OCI-LY1 (cell line): ENCODE measurements around the gene GIMAP6.
"Not testable (repeated sequence)": the region's sequence is repeated elsewhere in the genome, so short reads cannot be mapped to it uniquely, and the experiment has no call there.

Experiments used
- H2AFZ ChIP-seq: fragments of 200-600 bp; sonication (generic), shearing (Covaris generic); 2 replicates; pipeline ENCODE4 v1.6.0; 2014; ENCODE audit warnings: antibody characterized with exemption, mild to moderate bottlenecking, low read length
- H3F3A ChIP-seq: fragments of 200-600 bp; sonication (generic), shearing (Covaris generic); 2 replicates; pipeline ENCODE4 v1.6.0; 2014; ENCODE audit warnings: mild to moderate bottlenecking, antibody characterized with exemption, low read length, moderate library complexity; ENCODE audit not compliant: insufficient read depth
- H3K27ac ChIP-seq: fragments of 200-600 bp; sonication (generic); 2 replicates; pipeline ENCODE4 v1.5.1; 2014; ENCODE audit warnings: low read length, mixed run types, mild to moderate bottlenecking, low read depth; ENCODE audit not compliant: poor library complexity, severe bottlenecking
- H3K27me3 ChIP-seq: fragments of 200-600 bp; sonication (generic); 2 replicates; pipeline ENCODE4 v1.6.0; 2014; ENCODE audit warnings: antibody characterized with exemption, mild to moderate bottlenecking, low read length, moderate library complexity; ENCODE audit not compliant: insufficient read depth
- H3K36me3 ChIP-seq: fragments of 200-600 bp; sonication (generic); 2 replicates; pipeline ENCODE4 v1.6.1; 2014; ENCODE audit warnings: mild to moderate bottlenecking, antibody characterized with exemption, low read length, moderate library complexity, mixed read lengths; ENCODE audit not compliant: insufficient read depth
- H3K4me1 ChIP-seq: fragments of 200-600 bp; sonication (generic); 2 replicates; pipeline ENCODE4 v1.5.1; 2014; ENCODE audit warnings: mild to moderate bottlenecking, low read length, moderate library complexity; ENCODE audit not compliant: insufficient read depth, severe bottlenecking
- H3K4me2 ChIP-seq: fragments of 200-600 bp; sonication (generic), shearing (Covaris generic); 2 replicates; pipeline ENCODE4 v1.6.1; 2014; ENCODE audit warnings: low read length
- H3K4me3 ChIP-seq: fragments of 200-600 bp; sonication (generic); 2 replicates; pipeline ENCODE4 v1.5.1; 2014; ENCODE audit warnings: low read length, low read depth, mild to moderate bottlenecking, mixed read lengths; ENCODE audit not compliant: poor library complexity, severe bottlenecking
- H3K79me2 ChIP-seq: fragments of 200-600 bp; shearing (Covaris generic); 2 replicates; pipeline ENCODE4 v1.6.1; 2016; ENCODE audit warnings: mixed run types, low read length, mixed read lengths; ENCODE audit not compliant: insufficient read depth
- H3K9ac ChIP-seq: fragments of 200-600 bp; sonication (generic), shearing (Covaris generic); 2 replicates; pipeline ENCODE4 v1.6.1; 2014; ENCODE audit warnings: mild to moderate bottlenecking, low read length, mixed read lengths
- H3K9me2 ChIP-seq: fragments of 200-600 bp; sonication (generic), shearing (Covaris generic); 2 replicates; pipeline ENCODE4 v1.6.1; 2014; ENCODE audit warnings: low read depth, mild to moderate bottlenecking, low read length, mixed read lengths
- H3K9me3 ChIP-seq: fragments of 200-600 bp; shearing (Covaris generic); 2 replicates; pipeline ENCODE4 v1.6.1; 2014; ENCODE audit warnings: low read length, mixed read lengths
- H4K20me1 ChIP-seq: fragments of 200-600 bp; sonication (generic), shearing (Covaris generic); 2 replicates; pipeline ENCODE4 v1.6.0; 2016; ENCODE audit warnings: mild to moderate bottlenecking, low read length; ENCODE audit not compliant: insufficient read depth
- EZH2 ChIP-seq: fragments of 200-600 bp; sonication (generic), shearing (Covaris generic); IDR thresholded peaks from 2 replicates; pipeline ENCODE4 v1.8.0; 2017; ENCODE audit warnings: borderline replicate concordance, mixed run types, mild to moderate bottlenecking, antibody characterized with exemption, low read length, moderate library complexity, mixed read lengths
- TF ChIP-seq, protein P1 (sequence below): fragments of 200-600 bp; sonication (generic), shearing (Covaris generic); IDR thresholded peaks from 2 replicates; pipeline ENCODE4 v1.5.1; 2017; ENCODE audit warnings: mild to moderate bottlenecking, antibody characterized with exemption, low read length, moderate library complexity, mixed read lengths

GIMAP6 gene

DNA sequence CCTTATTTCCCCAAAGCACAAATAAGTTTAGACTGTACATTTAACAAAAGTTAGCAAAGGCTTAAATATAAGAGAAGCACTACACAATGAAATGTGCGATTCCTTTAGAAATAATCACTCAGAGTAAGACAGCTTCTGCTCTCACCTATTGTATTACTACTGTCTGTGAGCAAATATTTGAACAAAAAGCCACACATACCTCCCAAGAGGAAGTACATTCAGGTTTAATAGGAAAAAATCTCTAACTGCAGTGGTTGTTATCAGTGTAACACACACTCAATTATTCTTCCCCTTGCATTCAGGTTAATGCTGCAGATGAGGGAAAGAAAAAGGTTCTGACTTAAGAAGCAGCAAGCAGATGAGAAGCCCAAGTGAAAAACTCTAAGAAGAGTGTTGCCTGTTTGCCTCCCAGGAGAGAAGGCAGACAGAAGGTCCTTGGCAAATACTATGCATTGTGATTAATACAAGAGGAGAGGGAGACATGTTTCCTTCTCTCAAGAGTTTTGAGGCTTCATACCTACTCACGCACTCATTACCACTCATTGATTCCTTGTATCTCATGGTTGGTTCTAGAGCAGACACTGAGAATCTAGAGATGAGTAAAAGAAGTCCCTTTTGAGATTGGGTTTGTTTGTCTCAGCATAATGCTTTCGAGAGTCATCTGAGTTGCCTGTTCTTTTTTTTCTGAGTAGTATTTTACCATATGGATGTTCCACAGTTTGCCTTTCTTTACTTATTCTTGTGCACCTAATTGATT, 51.4 kb downstream of the GIMAP6 start:
- H3K27me3 ChIP-seq, result no peaks in the 10 kb centered on the region; the same call in 1 of the 2 replicates
- no peak overlapping the region for H3K4me2 ChIP-seq
- no peak overlapping the region for H3K9ac ChIP-seq
- TF ChIP-seq, protein P1, sequence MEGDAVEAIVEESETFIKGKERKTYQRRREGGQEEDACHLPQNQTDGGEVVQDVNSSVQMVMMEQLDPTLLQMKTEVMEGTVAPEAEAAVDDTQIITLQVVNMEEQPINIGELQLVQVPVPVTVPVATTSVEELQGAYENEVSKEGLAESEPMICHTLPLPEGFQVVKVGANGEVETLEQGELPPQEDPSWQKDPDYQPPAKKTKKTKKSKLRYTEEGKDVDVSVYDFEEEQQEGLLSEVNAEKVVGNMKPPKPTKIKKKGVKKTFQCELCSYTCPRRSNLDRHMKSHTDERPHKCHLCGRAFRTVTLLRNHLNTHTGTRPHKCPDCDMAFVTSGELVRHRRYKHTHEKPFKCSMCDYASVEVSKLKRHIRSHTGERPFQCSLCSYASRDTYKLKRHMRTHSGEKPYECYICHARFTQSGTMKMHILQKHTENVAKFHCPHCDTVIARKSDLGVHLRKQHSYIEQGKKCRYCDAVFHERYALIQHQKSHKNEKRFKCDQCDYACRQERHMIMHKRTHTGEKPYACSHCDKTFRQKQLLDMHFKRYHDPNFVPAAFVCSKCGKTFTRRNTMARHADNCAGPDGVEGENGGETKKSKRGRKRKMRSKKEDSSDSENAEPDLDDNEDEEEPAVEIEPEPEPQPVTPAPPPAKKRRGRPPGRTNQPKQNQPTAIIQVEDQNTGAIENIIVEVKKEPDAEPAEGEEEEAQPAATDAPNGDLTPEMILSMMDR, result no peak
- TF ChIP-seq EZH2, result no peak
- H3K27ac ChIP-seq, result no peak overlapping the region
- no peaks in the 10 kb centered on the region for H3K36me3 ChIP-seq
- no peaks in the 10 kb centered on the region for H3K9me2 ChIP-seq
- no peaks in the 10 kb centered on the region for H3K9me3 ChIP-seq
- H3K79me2 ChIP-seq, result no peaks in the 10 kb centered on the region
- no peaks in the 10 kb centered on the region for H4K20me1 ChIP-seq
- no peaks in the 10 kb centered on the region for H3F3A ChIP-seq
- H3K4me1 ChIP-seq, result no peaks in the 10 kb centered on the region
- no peak overlapping the region for H2AFZ ChIP-seq
- H3K4me3 ChIP-seq, result no peak overlapping the region

DNA sequence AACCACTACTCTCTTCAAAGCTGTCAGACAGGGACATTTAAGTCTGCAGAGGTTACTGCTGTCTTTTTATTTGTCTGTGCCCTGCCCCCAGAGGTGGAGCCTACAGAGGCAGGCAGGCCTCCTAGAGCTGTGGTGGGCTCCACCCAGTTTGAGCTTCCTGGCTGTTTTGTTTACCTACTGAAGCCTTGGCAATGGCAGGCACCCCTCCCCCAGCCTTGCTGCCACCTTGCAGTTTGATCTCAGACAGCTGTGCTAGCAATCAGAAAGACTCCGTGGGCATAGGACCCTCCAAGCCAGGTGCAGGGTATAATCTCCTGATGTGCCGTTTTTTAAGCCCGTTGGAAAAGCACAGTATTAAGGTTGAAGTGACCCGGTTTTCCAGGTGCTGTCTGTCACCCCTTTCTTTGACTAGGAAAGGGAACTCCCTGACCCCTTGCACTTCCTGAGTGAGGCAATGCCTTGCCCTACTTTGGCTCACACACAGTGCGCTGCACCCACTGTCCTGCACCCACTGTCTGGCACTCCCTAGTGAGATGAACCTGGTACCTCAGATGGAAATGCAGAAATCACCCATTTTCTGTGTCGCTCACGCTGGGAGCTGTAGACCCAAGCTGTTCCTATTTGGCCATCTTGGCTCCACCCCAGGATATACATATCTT, 52.1 kb downstream of the GIMAP6 start:
- not testable (repeated sequence) for H3K79me2 ChIP-seq, H3K27me3 ChIP-seq, H3K4me2 ChIP-seq, H3K27ac ChIP-seq, H2AFZ ChIP-seq, H4K20me1 ChIP-seq, H3K4me1 ChIP-seq, H3K9me3 ChIP-seq, H3K4me3 ChIP-seq, H3K36me3 ChIP-seq, H3K9ac ChIP-seq, H3K9me2 ChIP-seq, H3F3A ChIP-seq
